HG03139 (cell line): ENCODE data around the gene INSR.

Experiments
- ATAC-seq: cut with Tn5 transposase; IDR thresholded peaks from one replicate; pipeline ENCODE4 v1.9.1; 2021; ENCODE audit not compliant: unreplicated experiment

Gene INSR

GRCh38 chr19:7197119-7197759, 97.0 kb downstream of the INSR start:
- ATAC-seq, result peak; percentile 39

- ATAC-seq, result no peak
Observed at GRCh38 chr19:7196763-7197118, 97.5 kb downstream of the INSR start.

DNA sequence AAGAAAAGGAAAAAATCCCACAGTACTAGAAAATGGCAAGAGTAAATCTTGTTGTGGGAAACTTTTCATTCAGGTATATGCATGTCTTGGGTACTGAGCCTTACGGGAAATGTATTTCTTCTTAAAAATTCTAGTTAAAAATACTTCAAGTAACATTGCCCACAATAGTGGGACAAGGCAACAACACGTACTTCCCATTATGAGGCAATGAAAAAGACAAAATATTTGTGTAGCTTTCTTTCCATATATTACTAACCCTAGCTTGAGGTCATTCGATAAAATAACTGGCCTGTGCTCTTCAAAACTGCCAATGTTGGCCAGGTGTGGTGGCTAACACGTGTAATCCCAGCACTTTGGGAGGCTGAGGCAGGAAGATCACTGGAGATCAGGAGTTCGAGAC, 99.2 kb downstream of the INSR start:
- ATAC-seq, result no peak

GRCh38 chr19:7194566-7194965, 99.6 kb downstream of the INSR start:
- ATAC-seq, result no peak

- ATAC-seq, result no peak
Observed at GRCh38 chr19:7191946-7192691, 102.1 kb downstream of the INSR start.

DNA sequence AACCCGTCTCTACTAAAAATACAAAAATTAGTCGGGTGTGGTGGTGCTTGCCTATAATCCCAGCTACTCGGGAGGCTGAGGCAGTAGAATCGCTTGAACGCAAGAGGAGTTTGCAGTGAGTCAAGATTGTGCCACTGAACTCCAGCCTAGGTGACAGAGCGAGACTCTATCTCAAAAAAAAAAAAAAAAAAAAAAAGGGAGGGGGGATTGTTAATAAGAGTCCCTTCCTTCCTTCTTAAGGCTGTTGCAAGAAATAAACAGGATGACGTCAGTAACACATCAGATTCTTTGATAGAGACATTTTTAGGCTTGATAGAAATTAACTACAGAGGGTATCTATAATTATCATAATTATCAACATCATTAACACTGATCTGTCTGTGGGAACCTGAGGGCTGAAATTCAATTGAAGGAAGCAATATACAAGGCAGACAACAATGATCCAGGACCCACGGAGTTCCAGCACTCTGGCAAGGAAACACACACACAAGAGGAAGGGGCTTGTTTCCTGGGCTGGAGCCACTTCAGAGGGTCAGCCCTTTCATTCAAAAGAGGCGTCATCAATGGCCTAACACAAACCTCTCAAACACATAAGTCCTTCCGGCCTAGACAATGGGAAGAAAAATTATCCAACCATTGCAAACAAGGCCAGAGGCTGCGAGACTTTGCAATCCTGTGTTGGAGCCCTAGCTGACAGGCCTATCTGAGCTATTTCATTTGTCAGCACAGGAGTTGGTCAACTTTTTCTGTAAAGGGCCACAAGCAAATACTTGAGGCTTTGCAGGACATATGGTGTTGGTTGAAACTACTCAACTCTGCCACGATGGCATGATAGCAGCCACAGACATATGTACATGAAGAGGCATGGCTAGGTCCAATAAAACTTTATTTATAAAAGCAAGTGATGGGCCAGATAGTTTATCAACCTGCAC, 105.2 kb downstream of the INSR start:
- ATAC-seq, result no peak

- no peak for ATAC-seq
Observed at GRCh38 chr19:7187605-7188339, 106.4 kb downstream of the INSR start.

- no peak for ATAC-seq
Observed at GRCh38 chr19:7182489-7182888, 111.7 kb downstream of the INSR start.

DNA sequence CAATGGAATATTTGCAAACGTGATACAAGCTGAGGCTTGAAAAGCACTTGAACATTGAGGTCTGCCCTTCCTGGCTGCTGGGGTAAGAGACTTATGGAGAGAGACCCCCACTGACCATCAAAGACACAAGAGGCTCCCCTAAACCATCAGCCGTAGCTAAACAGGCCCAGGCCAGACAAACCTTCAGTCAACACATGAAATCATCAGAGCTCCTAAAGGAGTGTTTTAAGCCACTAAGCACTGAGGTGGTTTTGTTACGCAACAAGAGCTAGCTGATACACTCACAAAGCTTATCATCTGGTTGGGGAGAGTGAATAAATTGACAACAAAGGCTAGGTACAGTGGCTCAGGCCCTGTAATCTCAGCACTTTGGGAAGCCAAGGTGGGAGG, 114.3 kb downstream of the INSR start:
- ATAC-seq, result no peak

DNA sequence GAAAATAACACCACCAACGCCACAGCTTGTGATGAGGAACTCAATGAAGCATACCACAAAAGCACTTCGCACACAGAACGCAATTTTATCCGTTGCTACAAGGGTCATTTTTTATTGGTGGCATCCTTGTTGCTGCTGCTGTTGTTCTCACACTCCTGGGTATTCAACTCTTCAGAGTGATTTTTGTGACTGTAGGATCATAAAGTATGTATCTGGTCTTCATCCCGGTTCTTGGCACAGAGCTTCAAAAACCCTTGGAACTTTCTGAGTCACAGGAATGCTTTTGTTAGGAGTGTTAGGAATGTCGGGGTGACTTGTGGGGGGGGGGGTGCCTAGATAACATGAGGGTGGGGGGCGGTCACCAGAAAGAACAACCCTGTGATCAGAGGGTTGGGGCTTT, 116.3 kb downstream of the INSR start:
- ATAC-seq, result no peak

DNA sequence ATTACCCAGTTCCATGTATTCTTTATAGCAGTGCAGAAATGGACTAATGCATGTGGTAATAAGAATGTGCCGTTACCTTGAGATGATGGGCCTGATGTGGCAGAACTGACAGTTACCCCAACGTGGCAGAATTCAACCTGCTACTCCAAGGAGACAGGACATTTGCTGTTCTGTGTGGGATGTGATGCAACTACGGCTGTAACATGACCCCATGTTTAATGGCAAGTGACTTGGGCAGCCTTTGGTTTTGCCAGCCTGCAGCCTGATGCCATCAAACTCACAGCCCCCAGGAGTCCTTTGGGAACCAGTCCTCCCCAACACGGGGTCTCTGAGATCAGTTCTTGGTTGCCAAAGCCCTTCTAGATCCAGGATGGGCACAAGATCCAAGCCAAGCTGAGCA, 117.4 kb downstream of the INSR start:
- ATAC-seq, result no peak

GRCh38 chr19:7172794-7173193, 121.4 kb downstream of the INSR start:
- ATAC-seq, result no peak

DNA sequence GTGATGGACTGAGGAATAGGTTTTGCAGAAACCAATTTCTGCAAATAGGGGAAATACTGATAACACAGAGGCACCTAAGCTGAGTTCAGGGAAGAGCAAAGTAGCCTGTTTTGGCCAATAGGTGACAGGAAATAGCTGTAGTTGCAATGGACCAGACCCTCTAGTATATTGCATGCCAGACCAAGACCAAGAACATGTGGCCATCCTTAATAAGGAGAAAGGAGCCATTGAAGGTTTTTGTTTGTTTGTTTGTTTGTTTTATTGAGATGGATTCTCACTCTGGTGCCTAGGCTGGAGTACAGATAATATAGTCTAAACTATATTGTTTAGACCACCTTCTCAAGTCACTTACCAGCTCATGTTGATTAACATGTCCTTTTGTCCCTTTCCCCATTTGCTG, 123.2 kb downstream of the INSR start:
- ATAC-seq, result no peak

DNA sequence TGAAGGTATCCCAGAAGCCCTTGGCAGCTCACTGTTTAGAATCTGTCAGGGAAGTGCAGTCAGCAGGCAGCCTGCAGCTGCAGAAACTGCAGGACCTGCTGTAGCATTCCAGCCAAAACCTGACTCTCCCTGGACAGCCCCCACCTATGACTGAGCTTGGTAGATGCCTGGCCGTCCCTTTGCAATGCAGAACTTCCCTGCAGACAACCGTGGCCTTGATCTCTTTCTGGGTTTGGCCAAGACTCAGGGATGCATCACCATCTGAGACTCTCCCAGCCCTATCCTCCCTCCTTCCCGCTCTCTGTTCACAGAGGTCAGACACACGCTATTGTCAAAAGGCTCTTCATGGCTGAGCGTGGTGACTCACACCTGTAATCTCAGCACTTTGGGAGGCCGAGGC, 125.3 kb downstream of the INSR start:
- no peak for ATAC-seq

DNA sequence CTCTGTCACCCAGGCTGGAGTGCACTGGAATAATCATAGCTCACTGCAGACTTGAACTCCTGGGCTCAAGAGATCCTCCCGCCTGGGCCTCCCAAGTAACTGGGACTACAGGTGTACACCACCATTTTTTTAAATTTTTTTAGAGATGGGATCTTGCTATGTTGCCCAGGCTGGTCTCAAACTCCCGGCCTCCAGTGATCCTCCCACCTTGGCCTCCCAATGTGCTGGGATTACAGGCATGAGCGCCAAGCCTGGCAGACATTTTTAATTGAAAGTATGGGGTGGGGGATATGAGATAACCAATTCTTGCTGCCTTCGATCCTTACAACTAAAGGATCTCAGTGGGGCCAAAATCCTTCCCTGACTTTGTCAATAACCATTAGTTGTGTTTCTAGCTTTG, 132.9 kb downstream of the INSR start:
- no peak for ATAC-seq

GRCh38 chr19:7159105-7159933, 134.9 kb downstream of the INSR start:
- ATAC-seq, result no peak

DNA sequence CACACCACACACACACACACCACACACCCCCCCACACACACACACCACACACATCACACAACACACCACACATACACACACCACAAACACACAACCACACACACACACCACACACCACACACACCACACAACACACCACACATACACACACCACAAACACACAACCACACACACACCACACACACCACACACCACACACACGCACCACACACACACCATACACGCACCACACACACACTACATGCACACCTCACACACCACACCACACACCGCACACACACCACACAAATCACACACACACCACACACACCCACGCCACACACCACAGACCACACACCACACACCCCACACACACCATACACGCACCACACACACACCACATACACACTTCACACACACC, 141.2 kb downstream of the INSR start:
- ATAC-seq, result no peak

DNA sequence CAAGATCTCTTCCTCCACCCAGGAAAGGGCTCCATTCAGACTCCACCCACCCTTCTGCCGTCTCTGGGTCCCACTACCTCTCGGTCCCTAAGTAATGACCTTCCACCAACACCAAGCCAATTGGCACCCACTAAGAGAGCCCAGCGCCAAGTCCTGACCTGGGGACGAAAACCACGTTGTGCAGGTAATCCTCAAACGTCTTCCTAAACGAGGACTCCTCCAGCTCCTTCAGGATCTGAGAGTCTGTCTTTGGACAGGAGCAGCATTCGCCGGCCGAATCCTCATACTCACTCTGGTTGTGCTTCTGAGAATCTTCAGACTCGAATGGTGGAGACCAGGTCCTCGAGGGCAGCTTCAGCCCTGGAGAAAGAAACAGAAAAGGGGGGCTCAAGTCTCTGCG, 141.6 kb downstream of the INSR start:
- no peak for ATAC-seq

GRCh38 chr19:7149956-7150705, 144.1 kb downstream of the INSR start:
- no peak for ATAC-seq
